ENCODE results near the gene SLC25A11. TPM values are rescaled to one million over a fixed set of nuclear protein-coding genes. Genes with fewer than 3 reads are reported as not detected.

SLC25A11 gene
- polyA plus RNA-seq, 1 experiment = 44.7 TPM

GRCh38 chr17:4899341-4900230, 40.3 kb downstream of the SLC25A11 start, which contains the start of gene C17orf107:
TSS of gene C17orf107 (plus strand) at chr17:4899536. CDS start at chr17:4899763, 227 bp downstream.
- ChIA-PET CTCF (interaction anchor here (0.7 to 2.2 kb wide), 3 partner anchors 9 to 333 kb away, joined by 3 to 5 read pairs (median 4); no protein-coding TSS in a partner anchor), POLR2A (no interaction called here)
- Histone ChIP-seq H3K4me3 (ENCODE audit: low read depth, low read length) (peak within 1 kb of the TSS; percentile 48), H3K27ac (ENCODE audit: low read depth, low read length) (no peak within 1 kb of the TSS), H3K9me3 (ENCODE audit: control insufficient read depth, insufficient read depth, low read length) (peaks cover 26% of the 10 kb centered on the region; the same call in 1 of the 2 replicates), H3K27me3 (ENCODE audit: control insufficient read depth, insufficient read depth, low read length) (peaks cover 5% of the 10 kb centered on the region)
- peak; percentile 20 for DNase-seq (ENCODE audit: low read depth, low spot score)
- no peak for TF ChIP-seq CTCF (IDR thresholded peaks at IDR 0.05; ENCODE audit: low read depth, low read length)

DNA sequence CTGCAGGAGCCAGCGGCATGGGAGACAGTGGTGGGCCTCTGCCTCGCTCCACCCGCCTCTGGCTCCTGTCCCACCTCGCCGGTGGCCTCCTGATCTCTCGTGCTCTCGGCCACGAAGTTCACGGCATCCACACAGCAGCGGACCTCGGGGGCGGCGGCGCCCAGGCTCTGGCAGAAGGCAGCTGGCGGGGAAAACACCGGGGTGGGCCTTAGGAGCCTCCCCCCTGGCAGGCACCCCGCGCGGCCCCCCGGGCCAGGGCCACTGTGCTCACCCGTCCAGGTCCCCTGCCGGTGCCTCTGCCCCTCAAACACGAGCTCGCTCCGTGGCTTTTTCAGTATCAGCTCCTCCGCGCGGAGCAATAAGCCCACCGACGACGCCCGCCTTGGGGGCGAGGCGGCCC, 40.9 kb downstream of the SLC25A11 start:
- POLR2A ChIA-PET = no interaction called here
- H3K9me3 ChIP-seq (ENCODE audit: control insufficient read depth, insufficient read depth, low read length) = peaks cover 26% of the 10 kb centered on the region; the same call in 1 of the 2 replicates
- TF ChIP-seq CTCF (IDR thresholded peaks at IDR 0.05; ENCODE audit: low read depth, low read length) = no peak
- peaks cover 2% of the 10 kb centered on the region for H3K27me3 ChIP-seq (ENCODE audit: control insufficient read depth, insufficient read depth, low read length)
- H3K4me3 ChIP-seq (ENCODE audit: low read depth, low read length) = peak overlapping the region; percentile 48; the same call in 1 of the 2 replicates
- no peak for DNase-seq (ENCODE audit: low read depth, low spot score)
- CTCF ChIA-PET = interaction anchor here (0.7 to 1.4 kb wide), 2 partner anchors 10 kb away, joined by 3 to 4 read pairs; no protein-coding TSS in a partner anchor
- no peak overlapping the region for H3K27ac ChIP-seq (ENCODE audit: low read depth, low read length)

DNA sequence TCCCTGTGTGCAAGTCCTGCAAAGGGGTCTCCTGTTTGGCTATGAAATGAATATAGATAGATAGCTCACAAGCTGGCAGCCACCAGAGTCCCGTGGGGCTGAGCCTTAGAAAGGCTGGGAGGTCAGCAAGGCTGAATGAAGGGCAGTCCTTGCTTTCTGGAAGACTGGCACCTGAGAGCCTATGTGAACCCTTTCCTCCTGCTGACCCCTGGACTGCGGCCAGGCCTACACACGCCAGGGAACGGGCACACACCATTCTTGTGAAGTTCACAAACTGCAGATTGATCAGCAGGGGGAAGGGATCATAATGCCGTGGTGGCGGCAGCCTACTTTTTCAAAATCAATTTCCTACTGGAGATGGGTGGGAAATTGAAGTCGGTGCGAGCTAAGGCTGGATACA, 41.5 kb downstream of the SLC25A11 start:
- no peak overlapping the region for H3K27ac ChIP-seq (ENCODE audit: low read depth, low read length)
- peaks cover 26% of the 10 kb centered on the region; the same call in 1 of the 2 replicates for H3K9me3 ChIP-seq (ENCODE audit: control insufficient read depth, insufficient read depth, low read length)
- DNase-seq (ENCODE audit: low read depth, low spot score) = no peak
- CTCF ChIA-PET = interaction anchor here (1.4 kb wide), 1 partner anchor 9 kb away, joined by 4 read pairs; no protein-coding TSS in a partner anchor
- H3K27me3 ChIP-seq (ENCODE audit: control insufficient read depth, insufficient read depth, low read length) = peaks cover 2% of the 10 kb centered on the region
- POLR2A ChIA-PET = no interaction called here
- TF ChIP-seq CTCF (IDR thresholded peaks at IDR 0.05; ENCODE audit: low read depth, low read length) = no peak
- no peak overlapping the region for H3K4me3 ChIP-seq (ENCODE audit: low read depth, low read length)

DNA sequence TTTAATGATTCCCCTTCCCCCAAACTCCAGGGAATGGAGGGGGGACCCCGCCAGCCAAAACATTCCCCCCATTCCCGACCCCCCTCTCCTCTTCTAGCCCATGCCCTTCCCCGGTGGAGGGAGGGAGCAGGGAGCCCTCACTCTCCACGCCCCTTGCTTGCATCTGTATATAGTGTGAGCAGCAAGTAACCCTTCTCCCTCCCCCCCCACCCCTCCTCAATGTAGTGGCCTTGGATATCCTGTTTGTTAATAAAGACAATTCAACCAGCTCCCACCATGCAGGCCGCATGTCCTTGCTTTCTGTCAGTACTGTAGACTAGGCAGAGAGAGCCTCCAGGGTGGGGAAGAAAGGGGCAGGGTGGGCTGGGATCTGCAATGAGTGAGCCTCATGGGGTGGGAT, 42.1 kb downstream of the SLC25A11 start:
- no peak overlapping the region for H3K27ac ChIP-seq (ENCODE audit: low read depth, low read length)
- H3K27me3 ChIP-seq (ENCODE audit: control insufficient read depth, insufficient read depth, low read length) = peaks cover 2% of the 10 kb centered on the region
- no peak for TF ChIP-seq CTCF (IDR thresholded peaks at IDR 0.05; ENCODE audit: low read depth, low read length)
- no peak for DNase-seq (ENCODE audit: low read depth, low spot score)
- no peak overlapping the region for H3K4me3 ChIP-seq (ENCODE audit: low read depth, low read length)
- peaks cover 26% of the 10 kb centered on the region; the same call in 1 of the 2 replicates for H3K9me3 ChIP-seq (ENCODE audit: control insufficient read depth, insufficient read depth, low read length)
- POLR2A ChIA-PET = no interaction called here
- CTCF ChIA-PET = interaction anchor here (0.7 kb wide), 1 partner anchor 382 kb away, joined by 4 read pairs; no protein-coding TSS in a partner anchor
